ENCODE measurements around the gene TAF3. TPM values are rescaled to one million over a fixed set of nuclear protein-coding genes. Genes with fewer than 3 reads are reported as not detected.

Gene TAF3
- total RNA-seq, 1 donor from 2014 or later: 10.8 TPM

- ATAC-seq (no peak), DNase-seq (no peak)
- H3K36me3 ChIP-seq: no peaks in the 10 kb centered on the region
- H3K4me3 ChIP-seq: no peak overlapping the region
- intact Hi-C loops (cut with DNase I): no loop called here
- peaks cover 26% of the 10 kb centered on the region for H3K9me3 ChIP-seq
- H3K27me3 ChIP-seq (ENCODE audit: low read depth): no peaks in the 10 kb centered on the region
- TF ChIP-seq CTCF (IDR thresholded peaks at IDR 0.05): no peak
- H3K27ac ChIP-seq: no peak overlapping the region
- no peaks in the 10 kb centered on the region for H3K4me1 ChIP-seq
These were observed 180.5 kb downstream of the TAF3 start for GRCh38 chr10:7998831-7999230.

- TF ChIP-seq CTCF (IDR thresholded peaks at IDR 0.05): no peak
- Histone ChIP-seq H3K4me3 (no peak overlapping the region), H3K36me3 (peaks cover 4% of the 10 kb centered on the region), H3K9me3 (peaks cover 41% of the 10 kb centered on the region), H3K4me1 (no peaks in the 10 kb centered on the region), H3K27ac (no peak overlapping the region), H3K27me3 (ENCODE audit: low read depth) (no peaks in the 10 kb centered on the region)
- ATAC-seq: no peak
- DNase-seq: no peak
- intact Hi-C loops (cut with DNase I): no loop called here
These were observed 186.2 kb downstream of the TAF3 start for GRCh38 chr10:8004469-8005000.

GRCh38 chr10:8006274-8006999, 188.1 kb downstream of the TAF3 start:
- Histone ChIP-seq H3K36me3 (peaks cover 23% of the 10 kb centered on the region), H3K4me3 (no peak overlapping the region), H3K9me3 (peaks cover 37% of the 10 kb centered on the region), H3K27me3 (ENCODE audit: low read depth) (no peaks in the 10 kb centered on the region), H3K27ac (no peak overlapping the region), H3K4me1 (no peaks in the 10 kb centered on the region)
- ATAC-seq: no peak
- intact Hi-C loops (cut with DNase I): no loop called here
- no peak for DNase-seq
- TF ChIP-seq CTCF (IDR thresholded peaks at IDR 0.05): no peak

- TF ChIP-seq CTCF (IDR thresholded peaks at IDR 0.05): no peak
- Histone ChIP-seq H3K36me3 (peaks cover 34% of the 10 kb centered on the region), H3K4me1 (no peaks in the 10 kb centered on the region), H3K27ac (no peak overlapping the region), H3K4me3 (no peak overlapping the region), H3K27me3 (ENCODE audit: low read depth) (no peaks in the 10 kb centered on the region), H3K9me3 (peaks cover 12% of the 10 kb centered on the region)
- DNase-seq (no peak), ATAC-seq (no peak)
- intact Hi-C loops (cut with DNase I): no loop called here
These were observed 190.7 kb downstream of the TAF3 start for GRCh38 chr10:8009031-8009430.

GRCh38 chr10:8013006-8013405, 194.7 kb downstream of the TAF3 start:
- peaks cover 50% of the 10 kb centered on the region for H3K36me3 ChIP-seq
- H3K27ac ChIP-seq: no peak overlapping the region
- ATAC-seq (no peak), DNase-seq (no peak)
- intact Hi-C loops (cut with DNase I): no loop called here
- no peaks in the 10 kb centered on the region for H3K9me3 ChIP-seq
- H3K4me3 ChIP-seq: no peak overlapping the region
- no peaks in the 10 kb centered on the region for H3K27me3 ChIP-seq (ENCODE audit: low read depth)
- H3K4me1 ChIP-seq: no peaks in the 10 kb centered on the region
- no peak for TF ChIP-seq CTCF (IDR thresholded peaks at IDR 0.05)
